Stomach smooth muscle (tissue), 2 donors: ENCODE results near the gene RMC1.
A peak's percentile ranks its signal among the peaks of the same experiment; 100 is the strongest.
"Not testable (repeated sequence)": the region's sequence is repeated elsewhere in the genome, so short reads cannot be mapped to it uniquely, and the experiment has no call there.

ENCODE experiments used
- H3K27ac ChIP-seq: one replicate; pipeline ENCODE4 v1.7.0; 2013; ENCODE audit warnings: mild to moderate bottlenecking, low read length, inconsistent platforms
- H3K27me3 ChIP-seq, 2 donors: one replicate each; pipeline ENCODE4 v1.7.0; 2013; ENCODE audit warnings: low read length in 2 of 2; ENCODE audit not compliant: insufficient read depth in 2 of 2, control insufficient read depth in 1 of 2
- H3K36me3 ChIP-seq, 2 donors: one replicate each; pipeline ENCODE4 v1.7.0; 2013; ENCODE audit warnings: low read length in 2 of 2; ENCODE audit not compliant: control insufficient read depth in 2 of 2, insufficient read depth in 2 of 2
- H3K4me1 ChIP-seq: one replicate; pipeline ENCODE4 v1.7.0; 2013; ENCODE audit warnings: low read length; ENCODE audit not compliant: control insufficient read depth, insufficient read depth
- H3K4me3 ChIP-seq, 2 donors: one replicate each; pipeline ENCODE4 v1.7.0; 2013; ENCODE audit warnings: low read length in 2 of 2
- H3K9ac ChIP-seq, 2 donors: one replicate each; pipeline ENCODE4 v1.7.0; 2013; ENCODE audit warnings: low read length in 2 of 2, mild to moderate bottlenecking in 1 of 2
- H3K9me3 ChIP-seq, 2 donors: one replicate each; pipeline ENCODE4 v1.7.0; 2013; ENCODE audit warnings: low read length in 2 of 2; ENCODE audit not compliant: control insufficient read depth in 2 of 2
- donor health status: healthy.
- donor health status: Pancreatic carcinoma.

The RMC1 gene

DNA sequence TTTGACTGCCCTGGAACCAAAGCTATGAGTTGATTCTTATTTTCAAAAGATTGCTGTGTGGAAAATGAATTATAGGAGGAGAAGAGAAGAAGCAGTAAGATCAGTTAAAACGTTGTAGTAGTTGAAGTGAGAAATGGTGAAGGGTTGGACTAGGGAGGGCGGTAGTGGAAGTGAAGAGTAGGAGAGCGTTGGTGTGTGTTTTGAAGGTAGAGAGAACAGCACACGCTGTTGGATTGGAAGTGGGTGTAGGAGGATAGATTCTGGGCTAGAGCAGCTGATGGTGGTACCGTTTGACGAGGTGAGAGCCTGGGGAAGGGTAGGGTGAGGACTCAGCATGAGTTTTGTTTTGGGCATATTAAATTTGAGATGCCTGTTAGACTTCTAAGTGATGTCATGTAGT is 31.8 kb upstream of the RMC1 start:
- Histone ChIP-seq H3K36me3 (peaks cover 42 to 51% of the 10 kb centered on the region in 2 donors), H3K27ac (no peak overlapping the region), H3K27me3 (no peaks in the 10 kb centered on the region), H3K9me3 (no peaks in the 10 kb centered on the region), H3K4me3 (no peak overlapping the region), H3K9ac (no peak overlapping the region), H3K4me1 (no peaks in the 10 kb centered on the region)

DNA sequence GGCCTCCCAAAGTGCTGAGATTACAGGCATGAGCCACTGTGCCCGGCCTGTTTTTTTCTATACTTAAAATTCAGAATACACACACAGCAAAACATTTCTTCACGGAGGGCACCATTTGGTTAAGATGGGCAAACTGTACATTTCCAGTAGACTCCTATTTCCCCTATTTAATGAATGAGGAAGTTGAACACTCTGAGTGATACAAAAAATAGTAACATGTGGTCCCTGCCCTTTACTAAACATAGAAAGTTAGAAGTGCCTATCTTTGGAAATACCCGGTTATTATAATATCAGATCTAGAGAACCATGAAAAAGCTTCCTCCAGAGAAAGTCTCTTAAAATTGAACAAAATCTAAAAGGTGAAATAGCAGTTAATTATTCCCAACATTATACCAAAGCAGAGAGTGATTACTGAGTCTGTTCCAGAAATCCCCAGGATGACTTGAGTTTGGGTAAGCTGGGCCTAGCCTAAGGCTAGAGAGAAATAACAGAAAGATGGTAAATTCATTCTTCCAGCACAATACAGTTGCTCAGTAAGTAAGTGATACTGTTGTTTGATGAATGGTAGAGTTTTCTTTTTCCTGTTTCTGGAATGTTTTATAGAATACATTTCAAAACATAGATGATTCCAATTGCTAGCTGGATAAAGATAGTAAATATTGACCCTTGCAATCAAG is 23.3 kb upstream of the RMC1 start:
- H3K9me3 ChIP-seq: no peaks in the 10 kb centered on the region
- no peaks in the 10 kb centered on the region for H3K27me3 ChIP-seq
- H3K4me3 ChIP-seq: no peak overlapping the region
- H3K36me3 ChIP-seq: peaks cover 38 to 44% of the 10 kb centered on the region in 2 donors
- no peak overlapping the region for H3K27ac ChIP-seq
- no peaks in the 10 kb centered on the region for H3K4me1 ChIP-seq
- H3K9ac ChIP-seq: no peak overlapping the region

DNA sequence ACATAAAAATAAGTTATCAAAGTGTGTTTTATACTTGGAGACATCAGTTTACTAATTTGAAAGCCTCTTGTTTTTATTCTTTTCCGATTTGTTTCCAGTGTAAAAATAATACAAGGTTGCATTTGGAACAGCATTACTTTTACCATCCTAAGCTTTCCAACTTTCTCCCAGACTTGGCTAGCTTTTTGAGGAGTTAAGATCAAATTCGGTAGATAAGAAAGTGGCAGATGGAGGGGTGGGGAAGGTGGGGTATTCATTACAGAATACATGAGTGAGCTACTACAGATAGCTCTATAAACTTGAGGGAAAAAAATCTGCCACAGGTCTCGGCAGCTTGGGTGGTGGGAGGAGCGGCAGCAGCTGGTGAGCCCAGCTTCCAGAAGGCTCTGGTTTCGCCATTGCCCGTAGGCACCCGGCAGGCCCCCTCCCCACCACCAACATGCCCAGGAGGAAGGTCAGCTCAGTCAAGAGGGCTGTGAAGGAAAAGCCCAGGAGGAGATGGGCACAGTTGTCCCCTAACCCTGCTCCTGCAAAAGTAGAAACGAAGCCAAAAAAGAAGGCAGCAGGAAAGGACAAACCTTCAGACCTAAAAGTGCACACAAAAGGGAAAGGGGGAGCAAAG is 18.6 kb upstream of the RMC1 start:
- H3K9me3 ChIP-seq: no peaks in the 10 kb centered on the region
- no peak overlapping the region for H3K4me3 ChIP-seq
- peaks cover 5% of the 10 kb centered on the region for H3K4me1 ChIP-seq
- H3K36me3 ChIP-seq: peaks cover 14 to 17% of the 10 kb centered on the region in 2 donors
- no peak overlapping the region for H3K27ac ChIP-seq
- H3K27me3 ChIP-seq: no peaks in the 10 kb centered on the region
- H3K9ac ChIP-seq: no peak overlapping the region

DNA sequence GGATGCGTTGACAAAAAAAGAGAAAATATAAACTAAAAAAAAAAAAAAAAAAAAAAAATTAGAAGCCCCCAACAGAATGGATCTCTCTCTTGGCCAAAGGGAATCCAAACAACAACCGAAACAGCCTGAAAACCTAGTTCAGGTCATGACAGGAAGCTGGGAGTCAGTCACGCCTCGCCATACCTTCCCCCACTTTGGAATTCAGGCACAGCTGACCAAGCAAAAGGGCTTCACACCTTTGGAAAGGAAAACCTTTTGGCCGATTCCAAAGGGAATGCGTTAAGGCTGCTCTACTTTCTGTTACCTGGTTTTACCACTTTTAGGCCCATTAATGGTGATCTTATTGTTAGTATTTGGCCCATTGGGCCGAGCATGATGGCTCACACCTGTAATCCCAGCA is 17.9 kb upstream of the RMC1 start:
- Histone ChIP-seq H3K9me3 (no peaks in the 10 kb centered on the region), H3K36me3 (peaks cover 8 to 11% of the 10 kb centered on the region in 2 donors), H3K4me3 (no peak overlapping the region), H3K27ac (no peak overlapping the region), H3K27me3 (no peaks in the 10 kb centered on the region), H3K4me1 (peaks cover 5% of the 10 kb centered on the region), H3K9ac (no peak overlapping the region)

DNA sequence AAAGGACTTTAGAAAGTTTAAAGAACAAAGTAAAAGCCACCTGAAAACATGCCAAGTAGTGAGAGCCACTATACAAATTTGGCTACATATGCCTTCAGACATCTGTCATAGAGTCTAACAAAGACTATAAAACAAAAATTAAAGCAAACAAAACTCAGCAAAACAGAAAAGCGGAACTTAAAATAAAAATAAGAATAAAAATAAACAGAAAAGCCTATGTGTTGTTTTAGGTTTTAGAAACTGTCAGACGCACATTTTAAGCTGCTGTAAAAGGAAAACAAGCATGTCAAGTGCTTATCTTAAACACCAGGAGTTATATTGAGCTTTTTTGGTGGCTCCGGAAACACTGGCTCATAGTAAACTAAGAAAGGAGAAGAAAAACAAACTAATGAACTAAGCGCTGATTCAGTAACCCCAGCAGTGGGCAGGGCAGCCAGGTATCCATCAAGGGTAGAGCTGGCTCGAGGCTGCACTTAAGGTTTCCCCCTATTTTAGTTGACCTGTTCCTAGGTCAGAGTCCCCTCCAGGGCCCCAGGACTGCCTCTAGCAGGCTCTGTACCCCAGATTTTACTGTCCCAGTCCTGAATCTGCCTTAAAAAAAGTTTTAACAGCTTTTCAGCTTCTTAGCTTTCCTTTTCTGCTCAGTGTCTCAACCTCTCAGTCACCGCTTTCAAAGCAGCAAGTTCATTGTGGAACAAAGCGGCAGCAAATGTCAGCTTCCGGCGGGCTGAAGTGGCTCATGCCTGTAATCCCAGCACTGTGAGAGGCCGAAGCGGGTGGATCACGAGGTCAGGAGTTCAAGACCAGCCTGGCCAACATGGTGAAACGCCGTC is 15.4 kb upstream of the RMC1 start:
- Histone ChIP-seq H3K4me1 (peaks cover 5% of the 10 kb centered on the region), H3K27ac (peak overlapping the region; percentile 42), H3K27me3 (no peaks in the 10 kb centered on the region), H3K9me3 (no peaks in the 10 kb centered on the region), H3K4me3 (peak overlapping the region; percentile 11 to 60), H3K9ac (peak overlapping the region; percentile 36 to 58), H3K36me3 (peaks cover 3% of the 10 kb centered on the region in 2 donors)

DNA sequence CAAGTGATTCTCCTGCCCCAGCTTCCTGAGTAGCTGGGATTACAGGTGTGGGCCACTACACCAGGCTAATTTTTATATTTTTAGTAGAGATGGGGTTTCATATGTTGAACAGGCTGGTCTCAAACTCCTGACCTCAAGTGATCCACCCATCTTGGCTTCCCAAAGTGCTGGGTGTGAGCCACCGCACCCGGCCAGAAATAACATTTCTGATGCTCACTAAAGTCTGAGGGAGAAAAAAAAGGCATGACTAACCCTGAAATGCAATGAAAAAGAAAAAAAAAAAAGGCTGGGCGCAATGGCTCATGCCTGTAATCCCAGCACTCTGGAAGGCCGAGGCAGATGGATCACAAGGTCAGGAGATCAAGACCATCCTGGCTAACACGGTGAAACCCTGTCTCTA is 13.7 kb upstream of the RMC1 start:
- H3K36me3 ChIP-seq, H3K9me3 ChIP-seq, H3K4me3 ChIP-seq, H3K9ac ChIP-seq, H3K27ac ChIP-seq, H3K4me1 ChIP-seq, H3K27me3 ChIP-seq: not testable (repeated sequence)

DNA sequence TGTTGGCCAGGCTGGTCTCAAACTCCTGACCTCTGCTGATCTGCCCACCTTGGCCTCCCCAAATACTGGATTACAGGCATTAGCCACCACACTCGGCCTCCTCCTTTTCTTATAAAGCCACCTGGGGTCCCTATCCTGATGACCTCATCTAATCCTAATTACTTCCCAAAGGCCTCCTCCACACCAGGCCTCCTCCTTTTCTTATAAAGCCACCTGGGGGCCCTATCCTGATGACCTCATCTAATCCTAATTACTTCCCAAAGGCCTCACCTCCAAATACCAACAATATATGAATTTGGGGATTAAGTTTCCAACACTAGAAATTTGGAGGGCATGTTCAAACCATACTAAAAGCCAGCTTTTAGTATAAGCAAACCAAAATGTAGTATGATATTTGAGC is 9.7 kb upstream of the RMC1 start:
- no peaks in the 10 kb centered on the region for H3K36me3 ChIP-seq
- no peaks in the 10 kb centered on the region for H3K27me3 ChIP-seq
- no peaks in the 10 kb centered on the region for H3K9me3 ChIP-seq
- no peak overlapping the region for H3K4me3 ChIP-seq
- H3K27ac ChIP-seq: no peak overlapping the region
- H3K4me1 ChIP-seq: no peaks in the 10 kb centered on the region
- H3K9ac ChIP-seq: no peak overlapping the region

DNA sequence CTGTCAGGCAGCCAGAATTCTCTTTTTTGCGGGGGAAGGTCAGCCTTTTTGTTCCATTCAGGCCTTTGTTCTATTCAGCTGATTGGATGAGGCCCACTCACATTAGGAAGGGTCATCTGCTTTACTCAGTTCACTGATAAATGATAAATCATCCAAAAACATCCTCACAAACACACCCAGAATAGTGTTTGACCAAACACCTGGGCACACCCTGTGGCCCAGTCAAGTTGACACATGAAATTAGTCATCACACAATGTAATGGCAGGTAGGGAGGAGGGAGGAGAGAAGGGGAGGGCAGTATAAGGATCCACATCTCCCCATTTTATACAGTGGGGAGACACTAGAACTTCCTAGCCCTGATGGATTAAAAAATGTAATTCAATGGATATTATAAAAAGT is 8.3 kb upstream of the RMC1 start:
- no peaks in the 10 kb centered on the region for H3K9me3 ChIP-seq
- H3K9ac ChIP-seq: no peak overlapping the region
- no peaks in the 10 kb centered on the region for H3K27me3 ChIP-seq
- no peak overlapping the region for H3K4me3 ChIP-seq
- H3K4me1 ChIP-seq: no peaks in the 10 kb centered on the region
- H3K36me3 ChIP-seq: no peaks in the 10 kb centered on the region
- no peak overlapping the region for H3K27ac ChIP-seq

DNA sequence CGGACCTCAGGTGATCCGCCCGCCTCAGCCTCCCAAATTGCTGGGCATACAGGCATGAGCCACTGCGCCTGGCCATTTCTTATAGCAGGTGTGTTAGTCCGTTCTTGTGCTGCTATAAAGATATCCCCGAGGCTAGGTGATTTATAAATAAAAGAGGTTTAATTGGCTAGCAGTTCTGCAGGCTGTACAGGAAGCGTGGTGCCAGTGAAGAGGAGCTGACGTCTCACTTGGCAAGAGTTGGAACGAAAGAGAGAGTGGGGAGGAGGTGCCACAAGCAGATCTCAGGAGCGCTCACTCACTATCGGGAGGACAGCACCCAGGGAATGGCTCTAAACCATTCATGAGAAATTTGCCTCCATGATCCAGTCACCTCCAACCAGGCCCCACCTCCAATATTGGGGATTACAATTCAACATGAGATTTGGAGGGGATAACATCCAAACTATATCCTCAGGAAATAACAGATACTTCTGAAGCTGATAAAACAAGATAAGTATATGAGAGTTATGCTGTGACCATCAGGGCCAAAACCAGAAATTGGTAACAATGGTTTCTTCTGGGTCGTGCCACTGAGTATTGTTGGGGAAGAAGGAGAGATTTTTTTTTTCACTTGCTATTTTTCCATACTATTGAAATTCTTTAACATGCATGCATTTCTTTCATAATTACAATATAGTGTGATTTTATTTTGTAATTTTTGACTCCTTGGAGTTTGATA is 7.4 kb upstream of the RMC1 start:
- Histone ChIP-seq H3K4me3 (no peak overlapping the region), H3K27ac (no peak overlapping the region), H3K4me1 (no peaks in the 10 kb centered on the region), H3K9me3 (no peaks in the 10 kb centered on the region), H3K27me3 (no peaks in the 10 kb centered on the region), H3K36me3 (no peaks in the 10 kb centered on the region), H3K9ac (no peak overlapping the region)

DNA sequence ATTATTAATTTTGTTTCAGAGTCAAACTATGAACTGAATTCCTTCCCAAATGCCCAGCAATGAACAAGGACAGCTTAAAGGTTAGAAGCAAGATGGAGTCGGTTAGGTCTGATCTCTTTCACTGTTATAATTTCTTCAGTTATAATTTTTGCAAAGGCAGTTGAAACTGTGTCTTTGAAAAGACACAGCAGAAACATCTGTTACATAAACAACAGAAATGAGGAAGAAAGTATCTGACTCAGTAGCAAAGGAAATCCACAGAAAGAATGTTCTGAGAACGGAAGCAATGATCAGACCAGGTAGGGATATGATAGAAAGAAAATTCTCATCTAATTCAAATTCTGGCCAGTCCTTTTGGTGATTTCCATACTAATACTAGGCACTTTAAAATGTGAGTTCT is 5.2 kb upstream of the RMC1 start:
- Histone ChIP-seq H3K9me3 (no peaks in the 10 kb centered on the region), H3K4me1 (peaks cover 5% of the 10 kb centered on the region), H3K27ac (no peak overlapping the region), H3K4me3 (no peak overlapping the region), H3K9ac (no peak overlapping the region), H3K27me3 (no peaks in the 10 kb centered on the region), H3K36me3 (no peaks in the 10 kb centered on the region)
